Effector memory CD8-positive, alpha-beta T cell (primary cell): ENCODE results near the gene PLA2G5.

Experiments
- ATAC-seq: fragments of 150-1000 bp; cut with Tn5 transposase; replicated peaks from 2 replicates; pipeline ENCODE4 v1.10.0; 2021; ENCODE audit warnings: mild to moderate bottlenecking, moderate library complexity
- DNase-seq, 3 experiments: peaks; one replicate each; pipeline ENCODE4 v3.0.0; 2021
- H3K27ac Mint-ChIP-seq, 2 donors: one replicate each; pipeline ENCODE4 v1.8.0; 2022; ENCODE audit warnings: mild to moderate bottlenecking in 2 of 2, mixed read lengths in 2 of 2, moderate library complexity in 2 of 2
- H3K27me3 Mint-ChIP-seq, 2 donors: one replicate each; pipeline ENCODE4 v1.8.0; 2022; ENCODE audit warnings: mixed read lengths in 2 of 2
- H3K36me3 Mint-ChIP-seq: one replicate; pipeline ENCODE4 v1.8.0; 2022; ENCODE audit warnings: mild to moderate bottlenecking, moderate library complexity, mixed read lengths; ENCODE audit not compliant: insufficient read depth
- H3K4me1 Mint-ChIP-seq, 2 donors: one replicate each; pipeline ENCODE4 v1.8.0; 2022; ENCODE audit warnings: low read depth in 2 of 2, mixed read lengths in 2 of 2
- H3K4me3 Mint-ChIP-seq, 2 donors: one replicate each; pipeline ENCODE4 v1.8.0; 2022; ENCODE audit warnings: mild to moderate bottlenecking in 2 of 2, mixed read lengths in 2 of 2, moderate library complexity in 2 of 2
- H3K9me3 Mint-ChIP-seq, 2 donors: one replicate each; pipeline ENCODE4 v1.8.0; 2022; ENCODE audit warnings: mixed read lengths in 2 of 2

PLA2G5 gene

GRCh38 chr1:20083178-20083944, 13.4 kb downstream of the PLA2G5 start:
- no peaks in the 10 kb centered on the region for H3K9me3 Mint-ChIP-seq
- no peak for ATAC-seq
- H3K27me3 Mint-ChIP-seq = peaks cover 35 to 48% of the 10 kb centered on the region in 2 donors
- no peak overlapping the region for H3K4me3 Mint-ChIP-seq
- H3K4me1 Mint-ChIP-seq = peaks cover 13 to 17% of the 10 kb centered on the region in 2 donors
- no peak for DNase-seq
- H3K27ac Mint-ChIP-seq = no peak overlapping the region
- H3K36me3 Mint-ChIP-seq = no peaks in the 10 kb centered on the region

- Mint-ChIP-seq H3K4me1 (peaks cover 2 to 3% of the 10 kb centered on the region in 2 donors), H3K4me3 (no peak overlapping the region), H3K36me3 (no peaks in the 10 kb centered on the region), H3K27me3 (peaks cover 19 to 42% of the 10 kb centered on the region in 2 donors), H3K27ac (no peak overlapping the region), H3K9me3 (no peaks in the 10 kb centered on the region)
- ATAC-seq (no peak), DNase-seq (no peak)
These were observed 16.8 kb downstream of the PLA2G5 start for GRCh38 chr1:20086800-20087199.

- Mint-ChIP-seq H3K9me3 (no peaks in the 10 kb centered on the region), H3K4me3 (no peak overlapping the region), H3K4me1 (peaks cover 0 to 3% of the 10 kb centered on the region in 2 donors), H3K27me3 (peaks cover 27 to 42% of the 10 kb centered on the region in 2 donors), H3K27ac (no peak overlapping the region), H3K36me3 (no peaks in the 10 kb centered on the region)
- DNase-seq (no peak), ATAC-seq (no peak)
These were observed 17.7 kb downstream of the PLA2G5 start for GRCh38 chr1:20087668-20088067.

- ATAC-seq (no peak), DNase-seq (no peak)
- H3K4me3 Mint-ChIP-seq = no peak overlapping the region
- H3K27ac Mint-ChIP-seq = no peak overlapping the region
- peaks cover 0 to 3% of the 10 kb centered on the region in 2 donors for H3K4me1 Mint-ChIP-seq
- H3K27me3 Mint-ChIP-seq = peaks cover 23 to 38% of the 10 kb centered on the region in 2 donors
- H3K36me3 Mint-ChIP-seq = no peaks in the 10 kb centered on the region
- no peaks in the 10 kb centered on the region for H3K9me3 Mint-ChIP-seq
These were observed 19.5 kb downstream of the PLA2G5 start for GRCh38 chr1:20089328-20090077.

- H3K9me3 Mint-ChIP-seq = no peaks in the 10 kb centered on the region
- no peaks in the 10 kb centered on the region for H3K36me3 Mint-ChIP-seq
- peaks cover 0 to 3% of the 10 kb centered on the region in 2 donors for H3K4me1 Mint-ChIP-seq
- ATAC-seq = no peak
- H3K4me3 Mint-ChIP-seq = no peak overlapping the region
- no peak for DNase-seq
- H3K27me3 Mint-ChIP-seq = peaks cover 23 to 38% of the 10 kb centered on the region in 2 donors
- H3K27ac Mint-ChIP-seq = no peak overlapping the region
These were observed 20.1 kb downstream of the PLA2G5 start for GRCh38 chr1:20090119-20090518.

- DNase-seq = no peak
- ATAC-seq = no peak
- H3K4me1 Mint-ChIP-seq = peaks cover 0 to 3% of the 10 kb centered on the region in 2 donors
- H3K4me3 Mint-ChIP-seq = no peak overlapping the region
- no peaks in the 10 kb centered on the region for H3K9me3 Mint-ChIP-seq
- no peak overlapping the region for H3K27ac Mint-ChIP-seq
- H3K36me3 Mint-ChIP-seq = no peaks in the 10 kb centered on the region
- H3K27me3 Mint-ChIP-seq = peaks cover 23 to 38% of the 10 kb centered on the region in 2 donors
These were observed 20.6 kb downstream of the PLA2G5 start for GRCh38 chr1:20090641-20091040.

GRCh38 chr1:20093303-20093702, 23.3 kb downstream of the PLA2G5 start:
- H3K9me3 Mint-ChIP-seq = no peaks in the 10 kb centered on the region
- H3K4me1 Mint-ChIP-seq = peaks cover 0 to 2% of the 10 kb centered on the region in 2 donors
- DNase-seq (no peak), ATAC-seq (no peak)
- H3K4me3 Mint-ChIP-seq = no peak overlapping the region
- peaks cover 23 to 48% of the 10 kb centered on the region in 2 donors for H3K27me3 Mint-ChIP-seq
- no peaks in the 10 kb centered on the region for H3K36me3 Mint-ChIP-seq
- H3K27ac Mint-ChIP-seq = no peak overlapping the region

- no peak for DNase-seq
These were observed 24.0 kb downstream of the PLA2G5 start for GRCh38 chr1:20093940-20094391.

GRCh38 chr1:20095564-20096434, 25.8 kb downstream of the PLA2G5 start:
- Mint-ChIP-seq H3K4me3 (no peak overlapping the region), H3K36me3 (no peaks in the 10 kb centered on the region), H3K9me3 (no peaks in the 10 kb centered on the region), H3K4me1 (peaks cover 0 to 2% of the 10 kb centered on the region in 2 donors), H3K27me3 (peaks cover 16 to 31% of the 10 kb centered on the region in 2 donors), H3K27ac (no peak overlapping the region)
- no peak for DNase-seq
- no peak for ATAC-seq

More at GRCh38 chr1:20093940-20094391, 24.0 kb downstream of the PLA2G5 start:
- no peaks in the 10 kb centered on the region for H3K36me3 Mint-ChIP-seq
- H3K9me3 Mint-ChIP-seq = no peaks in the 10 kb centered on the region
- ATAC-seq = no peak
- H3K4me1 Mint-ChIP-seq = peaks cover 0 to 2% of the 10 kb centered on the region in 2 donors
- peaks cover 23 to 47% of the 10 kb centered on the region in 2 donors for H3K27me3 Mint-ChIP-seq
- no peak overlapping the region for H3K4me3 Mint-ChIP-seq
- H3K27ac Mint-ChIP-seq = peak overlapping the region in 1 of 2 donors; percentile 6

- no peak for ATAC-seq
- no peak for DNase-seq
- Mint-ChIP-seq H3K9me3 (no peaks in the 10 kb centered on the region), H3K27me3 (peaks cover 9 to 21% of the 10 kb centered on the region in 2 donors), H3K27ac (no peak overlapping the region), H3K4me3 (no peak overlapping the region), H3K4me1 (peaks cover 3 to 4% of the 10 kb centered on the region in 2 donors), H3K36me3 (no peaks in the 10 kb centered on the region)
These were observed 26.9 kb downstream of the PLA2G5 start for GRCh38 chr1:20096840-20097447.

GRCh38 chr1:20099533-20099932, 29.5 kb downstream of the PLA2G5 start:
- Mint-ChIP-seq H3K4me3 (no peak overlapping the region), H3K4me1 (peaks cover 3 to 4% of the 10 kb centered on the region in 2 donors), H3K27ac (no peak overlapping the region), H3K36me3 (no peaks in the 10 kb centered on the region), H3K27me3 (peaks cover 0 to 9% of the 10 kb centered on the region in 2 donors), H3K9me3 (no peaks in the 10 kb centered on the region)
- no peak for DNase-seq
- ATAC-seq = no peak

GRCh38 chr1:20100632-20101355, 30.8 kb downstream of the PLA2G5 start:
- Mint-ChIP-seq H3K4me3 (no peak overlapping the region), H3K36me3 (no peaks in the 10 kb centered on the region), H3K4me1 (peaks cover 3 to 4% of the 10 kb centered on the region in 2 donors), H3K27ac (no peak overlapping the region), H3K27me3 (peaks cover 0 to 9% of the 10 kb centered on the region in 2 donors), H3K9me3 (no peaks in the 10 kb centered on the region)
- DNase-seq (peak in 2 of 3 experiments; percentile 8 to 11), ATAC-seq (no peak)
